ENCODE results near the gene PDC.
A peak's percentile ranks its signal among the peaks of the same experiment; 100 is the strongest.
"Not testable (repeated sequence)": the region's sequence is repeated elsewhere in the genome, so short reads cannot be mapped to it uniquely, and the experiment has no call there.

The PDC gene

GRCh38 chr1:186413319-186413718, 47.6 kb downstream of the PDC start:
- no peaks in the 10 kb centered on the region for H3K9me3 Mint-ChIP-seq
- H3K27me3 Mint-ChIP-seq (ENCODE audit: low read depth) = no peaks in the 10 kb centered on the region
- H3K36me3 Mint-ChIP-seq (ENCODE audit: low read depth) = peaks cover 14% of the 10 kb centered on the region
- H3K4me1 Mint-ChIP-seq = no peaks in the 10 kb centered on the region
- no peak overlapping the region for H3K27ac Mint-ChIP-seq
- TF ChIP-seq CTCF (IDR thresholded peaks at IDR 0.05; ENCODE audit: unreplicated experiment in 3 of 3) = no peak
- no peak overlapping the region for H3K4me3 Mint-ChIP-seq

GRCh38 chr1:186409091-186409490, 51.8 kb downstream of the PDC start:
- no peak overlapping the region for H3K27ac Mint-ChIP-seq
- no peaks in the 10 kb centered on the region for H3K9me3 Mint-ChIP-seq
- no peaks in the 10 kb centered on the region for H3K4me1 Mint-ChIP-seq
- H3K27me3 Mint-ChIP-seq (ENCODE audit: low read depth) = no peaks in the 10 kb centered on the region
- peaks cover 20% of the 10 kb centered on the region for H3K36me3 Mint-ChIP-seq (ENCODE audit: low read depth)
- TF ChIP-seq CTCF (IDR thresholded peaks at IDR 0.05; ENCODE audit: unreplicated experiment in 3 of 3) = no peak
- no peak overlapping the region for H3K4me3 Mint-ChIP-seq

- TF ChIP-seq CTCF (IDR thresholded peaks at IDR 0.05; ENCODE audit: unreplicated experiment in 3 of 3) = peak; percentile 53 to 68 (median 55)
- Mint-ChIP-seq H3K4me3 (no peak overlapping the region), H3K9me3 (no peaks in the 10 kb centered on the region), H3K27me3 (ENCODE audit: low read depth) (no peaks in the 10 kb centered on the region), H3K27ac (no peak overlapping the region), H3K4me1 (no peaks in the 10 kb centered on the region), H3K36me3 (ENCODE audit: low read depth) (peaks cover 40% of the 10 kb centered on the region)
Measured at GRCh38 chr1:186404454-186405051, 56.4 kb downstream of the PDC start.

GRCh38 chr1:186403632-186404031, 57.3 kb downstream of the PDC start:
- Mint-ChIP-seq H3K4me3 (no peak overlapping the region), H3K9me3 (no peaks in the 10 kb centered on the region), H3K4me1 (no peaks in the 10 kb centered on the region), H3K27ac (no peak overlapping the region), H3K36me3 (ENCODE audit: low read depth) (peaks cover 44% of the 10 kb centered on the region), H3K27me3 (ENCODE audit: low read depth) (no peaks in the 10 kb centered on the region)
- no peak for TF ChIP-seq CTCF (IDR thresholded peaks at IDR 0.05; ENCODE audit: unreplicated experiment in 3 of 3)

GRCh38 chr1:186401446-186401845, 59.5 kb downstream of the PDC start:
- H3K4me3 Mint-ChIP-seq; H3K4me1 Mint-ChIP-seq; H3K27me3 Mint-ChIP-seq (ENCODE audit: low read depth); H3K9me3 Mint-ChIP-seq; H3K27ac Mint-ChIP-seq: not testable (repeated sequence)
- peaks cover 41% of the 10 kb centered on the region for H3K36me3 Mint-ChIP-seq (ENCODE audit: low read depth)

All from nephron (organoid).